ENCODE data around the gene LCE2C.
"Not testable (repeated sequence)": the region's sequence is repeated elsewhere in the genome, so short reads cannot be mapped to it uniquely, and the experiment has no call there.

Gene LCE2C, protein sequence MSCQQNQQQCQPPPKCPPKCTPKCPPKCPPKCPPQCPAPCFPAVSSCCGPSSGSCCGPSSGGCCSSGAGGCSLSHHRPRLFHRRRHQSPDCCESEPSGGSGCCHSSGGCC

DNA sequence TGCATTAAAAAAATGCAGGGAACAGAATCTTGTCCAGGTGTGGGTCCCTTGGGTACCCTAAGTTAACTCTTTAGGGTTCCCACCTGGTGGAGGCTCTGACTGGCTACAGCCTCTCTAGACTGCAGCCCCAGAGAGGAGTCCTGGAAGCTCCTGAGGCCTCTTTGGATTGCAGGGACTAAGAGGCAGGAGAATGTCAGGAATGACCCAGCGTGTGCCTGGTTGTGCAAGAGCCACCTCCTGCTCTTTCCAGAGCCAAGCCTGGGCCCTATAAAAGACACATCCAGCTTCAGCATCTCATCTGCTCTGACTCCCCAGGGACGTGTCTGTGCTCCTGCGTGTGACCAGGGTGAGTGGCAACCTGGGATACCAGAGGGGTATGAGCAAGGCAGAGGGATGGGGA is at the start of gene LCE2C:
TSS of gene LCE2C (plus strand) at position 297 of the 400 bp plus-strand sequence. CDS start 737 bp downstream, outside the sequence.
- DNase-seq: not testable (repeated sequence)

DNA sequence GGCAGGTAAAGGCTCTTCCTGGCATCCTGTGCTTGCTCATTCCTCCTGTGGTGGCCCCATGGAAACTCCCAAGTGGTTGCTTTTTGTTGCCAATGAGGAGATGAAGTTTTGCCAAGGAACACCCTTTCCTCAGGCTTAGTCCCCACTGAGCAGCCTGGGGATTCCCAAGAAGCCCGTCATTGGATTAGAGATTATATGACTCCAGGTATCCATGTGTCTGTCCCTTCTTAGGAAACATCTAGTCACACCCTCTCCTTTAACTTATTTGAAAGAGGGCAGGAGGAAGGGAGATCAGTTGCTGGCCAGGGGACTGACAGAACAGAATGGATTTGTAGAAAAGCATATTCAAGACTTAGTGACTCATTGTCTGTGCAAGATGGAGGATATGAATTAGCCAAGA is 48.3 kb upstream of the LCE2C start:
- no peak for DNase-seq

DNA sequence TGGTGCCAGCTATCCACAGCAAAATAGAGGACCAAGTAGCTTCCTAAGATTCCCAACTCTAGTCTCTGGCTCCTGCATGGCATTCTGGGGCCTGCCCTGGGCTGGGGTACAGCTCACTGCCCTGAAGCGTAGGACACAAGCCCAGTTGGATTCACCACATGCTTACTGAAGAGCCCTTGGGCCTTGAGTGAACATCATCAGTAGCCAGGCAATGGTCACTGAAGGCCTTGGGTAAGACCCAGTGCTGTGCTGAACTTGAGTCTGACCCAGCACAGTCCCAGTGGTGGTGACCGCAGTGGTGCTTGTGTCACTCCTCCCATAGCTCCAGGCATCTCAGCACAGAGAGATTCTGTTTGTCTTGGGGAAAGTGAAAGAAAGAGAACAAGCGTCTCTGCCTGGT is 44.5 kb upstream of the LCE2C start:
- no peak for DNase-seq

DNA sequence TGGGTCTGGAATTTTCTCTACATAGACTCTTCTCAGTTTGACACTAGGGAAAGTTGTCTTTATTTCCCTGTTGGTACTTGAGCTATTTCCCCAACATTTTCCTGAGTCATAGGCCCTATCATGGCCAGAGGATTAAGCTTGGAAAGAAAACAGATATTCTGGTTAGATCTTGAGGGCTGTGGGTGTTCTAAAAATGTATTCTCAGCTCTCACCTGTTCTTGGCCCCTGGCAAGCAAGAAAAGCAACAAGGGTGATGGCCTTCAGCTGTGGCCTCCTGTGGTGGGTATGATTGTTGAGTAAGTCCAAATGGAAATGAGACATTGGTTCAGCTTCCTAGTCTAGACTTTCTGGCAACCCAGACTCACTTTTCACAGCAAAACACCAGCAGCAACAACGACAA is 34.7 kb upstream of the LCE2C start:
- DNase-seq: no peak

DNA sequence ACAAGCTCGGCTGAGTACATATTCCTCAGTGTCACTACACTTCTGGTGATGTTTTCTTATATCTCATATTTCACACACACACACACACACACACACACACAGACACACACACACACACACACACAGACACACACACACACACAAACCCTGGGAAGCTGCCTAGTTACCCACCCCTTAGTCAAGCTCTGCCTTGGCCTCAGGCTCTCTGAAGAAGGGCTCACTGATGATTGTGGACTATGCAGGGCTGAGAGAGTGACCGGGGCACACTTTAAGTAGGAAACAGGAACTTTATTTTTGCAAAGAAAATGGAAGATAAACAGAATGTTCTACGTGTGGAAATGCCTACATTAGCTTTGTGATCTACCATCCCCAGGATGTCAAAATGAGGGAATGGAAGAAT is 31.1 kb upstream of the LCE2C start:
- no peak for DNase-seq

DNA sequence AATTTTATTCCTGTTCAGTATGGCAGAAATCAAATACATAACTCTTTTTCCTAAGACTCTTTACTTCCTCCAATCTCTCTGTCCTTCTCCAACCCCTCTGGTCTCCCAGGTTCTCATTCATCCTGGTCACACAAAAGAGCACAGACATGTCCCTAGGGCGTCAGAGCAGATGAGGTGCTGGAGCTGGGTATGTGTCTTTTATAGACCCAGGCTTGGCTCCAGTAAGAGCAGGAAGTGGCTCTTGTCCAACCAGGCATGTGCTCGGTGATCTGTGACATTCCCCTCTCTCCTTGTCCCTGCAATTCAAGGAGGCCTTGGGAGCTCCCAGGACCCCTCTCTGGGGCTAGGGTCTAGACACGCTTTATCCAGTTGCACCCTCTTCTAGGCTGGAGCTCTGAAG is 29.9 kb upstream of the LCE2C start:
- no peak for DNase-seq

DNA sequence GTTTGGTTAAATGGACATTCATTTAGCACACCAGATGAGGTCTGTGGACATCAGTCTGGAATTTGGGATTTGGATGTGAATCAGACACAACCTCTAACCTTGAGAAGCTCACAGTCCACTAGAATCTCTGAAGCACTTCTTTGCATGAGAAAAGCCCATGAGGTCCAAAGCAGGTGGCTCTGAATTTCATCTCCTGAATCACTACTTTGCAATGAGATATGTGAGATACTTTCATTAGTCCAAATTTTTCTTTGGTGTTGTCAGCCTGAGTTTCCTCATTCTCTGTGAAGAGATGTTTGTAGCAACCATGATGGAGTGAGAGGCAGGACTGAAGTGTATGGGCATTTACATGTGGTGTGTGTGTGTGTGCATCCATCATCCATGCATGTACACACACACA is 28.4 kb upstream of the LCE2C start:
- DNase-seq: no peak

DNA sequence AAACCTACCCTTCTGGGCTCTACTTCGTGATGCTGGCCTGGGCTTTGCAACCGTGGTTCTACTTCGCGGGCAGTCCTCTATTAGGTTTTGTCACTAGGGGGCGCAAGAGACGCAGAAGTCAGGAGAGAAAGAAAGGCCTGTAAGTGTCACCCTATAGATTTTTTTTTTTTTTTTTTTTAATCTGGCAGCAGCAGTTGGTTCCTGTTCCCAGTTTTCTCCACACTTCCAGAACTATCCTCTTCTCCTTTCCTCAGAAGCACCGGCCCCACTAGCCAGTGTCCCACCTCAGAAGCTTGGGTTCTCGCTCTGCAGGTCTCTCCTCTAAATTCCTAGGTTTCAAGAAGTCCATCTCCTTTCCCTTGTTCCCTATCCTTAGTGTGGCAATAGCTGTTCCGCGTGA is 21.0 kb upstream of the LCE2C start:
- DNase-seq: peak; percentile 70

DNA sequence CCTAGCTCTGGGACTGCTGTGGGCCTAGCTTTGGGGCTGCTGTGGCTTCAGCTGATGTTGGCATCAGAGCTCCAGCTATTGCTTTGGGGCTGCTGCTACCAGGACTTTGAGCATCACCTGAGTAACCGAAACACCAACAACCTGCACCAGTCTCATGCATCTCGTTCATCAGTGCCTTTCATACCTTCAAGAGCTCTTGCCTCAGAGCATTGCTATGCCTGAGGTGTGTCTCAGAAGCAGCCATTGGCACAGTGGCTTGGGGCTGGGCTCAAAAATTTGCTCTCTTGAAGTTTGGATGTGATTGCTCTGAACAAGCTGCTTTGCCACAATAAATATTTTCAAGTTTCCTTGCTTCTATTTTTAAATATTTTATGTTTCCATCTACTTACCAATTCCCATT is 18.6 kb upstream of the LCE2C start:
- no peak for DNase-seq

DNA sequence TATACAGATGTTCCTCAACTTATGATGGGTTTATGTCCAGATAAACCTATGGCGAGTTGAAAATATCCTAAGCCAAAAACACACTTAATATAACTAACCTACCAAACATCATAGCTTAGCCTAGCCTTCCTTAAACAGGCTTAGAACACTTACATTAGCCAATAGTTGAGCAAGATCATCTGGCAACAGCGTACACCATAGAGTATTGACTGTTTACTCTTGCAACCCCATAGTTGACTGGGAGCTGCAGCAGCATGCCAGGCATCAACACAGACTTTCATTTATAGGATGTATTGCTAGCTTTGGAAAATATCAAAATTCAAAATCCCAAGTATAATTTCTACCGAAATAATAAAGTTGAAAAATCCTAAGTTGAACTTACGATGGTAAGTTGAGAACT is 17.4 kb upstream of the LCE2C start:
- DNase-seq: no peak

DNA sequence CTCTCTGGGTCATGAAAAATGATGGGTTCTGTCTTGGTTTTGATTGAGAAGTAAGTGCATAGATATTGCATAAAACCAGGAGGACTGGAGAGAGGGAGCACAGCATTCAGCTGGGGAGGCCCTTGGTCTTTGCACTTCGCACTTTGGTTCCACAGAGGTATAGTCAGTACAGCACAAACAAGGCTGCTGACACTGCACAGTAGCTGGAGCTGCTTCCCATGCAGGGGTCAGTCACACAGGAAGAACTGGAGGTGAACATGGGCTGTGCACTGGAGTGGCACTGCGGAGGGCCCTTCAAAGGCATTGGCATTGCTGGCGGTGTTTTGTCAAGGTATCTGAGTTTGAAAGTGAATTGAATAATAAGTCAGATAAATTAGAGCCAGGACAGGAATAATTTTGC is 16.4 kb upstream of the LCE2C start:
- no peak for DNase-seq

DNA sequence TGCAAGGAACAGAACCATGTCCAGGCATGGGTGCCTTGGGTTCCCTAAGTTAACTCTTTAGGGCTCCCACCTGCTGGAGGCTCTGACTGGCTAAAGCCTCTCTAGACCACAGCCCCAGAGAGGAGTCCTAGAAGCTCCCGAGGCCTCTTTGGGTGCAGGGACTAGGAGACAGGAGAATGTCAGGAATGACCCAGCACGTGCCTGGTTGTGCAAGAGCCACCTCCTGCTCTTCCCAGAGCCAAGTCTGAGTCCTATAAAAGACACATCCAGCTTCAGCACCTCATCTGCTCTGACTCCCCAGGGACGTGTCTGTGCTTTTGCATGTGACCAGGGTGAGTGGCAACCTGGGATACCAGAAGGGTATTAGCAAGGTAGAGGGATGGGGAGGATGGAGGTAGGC is 12.0 kb upstream of the LCE2C start, which contains the start of gene LCE2D:
TSS of gene LCE2D (plus strand) at position 283 of the 400 bp plus-strand sequence. CDS start 726 bp downstream, outside the sequence.
- DNase-seq: no peak

DNA sequence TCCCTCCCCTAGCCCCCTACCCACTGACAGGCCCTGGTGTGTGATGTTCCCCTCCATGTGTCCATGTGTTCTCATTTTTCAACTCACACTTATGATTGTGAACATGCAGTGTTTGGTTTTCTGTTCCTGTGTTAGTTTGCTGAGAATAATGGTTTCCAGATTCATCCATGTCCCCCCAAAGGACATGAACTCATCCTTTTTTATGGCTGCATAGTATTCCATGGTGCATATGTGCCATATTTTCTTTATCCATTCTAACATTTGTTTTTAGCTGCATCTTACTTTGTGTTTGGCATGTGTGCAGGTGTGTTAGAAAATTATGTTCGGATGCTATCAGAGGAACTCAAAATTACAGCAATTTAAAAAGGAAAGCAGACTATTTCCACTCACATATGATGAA is 8.9 kb upstream of the LCE2C start:
- DNase-seq: not testable (repeated sequence)

DNA sequence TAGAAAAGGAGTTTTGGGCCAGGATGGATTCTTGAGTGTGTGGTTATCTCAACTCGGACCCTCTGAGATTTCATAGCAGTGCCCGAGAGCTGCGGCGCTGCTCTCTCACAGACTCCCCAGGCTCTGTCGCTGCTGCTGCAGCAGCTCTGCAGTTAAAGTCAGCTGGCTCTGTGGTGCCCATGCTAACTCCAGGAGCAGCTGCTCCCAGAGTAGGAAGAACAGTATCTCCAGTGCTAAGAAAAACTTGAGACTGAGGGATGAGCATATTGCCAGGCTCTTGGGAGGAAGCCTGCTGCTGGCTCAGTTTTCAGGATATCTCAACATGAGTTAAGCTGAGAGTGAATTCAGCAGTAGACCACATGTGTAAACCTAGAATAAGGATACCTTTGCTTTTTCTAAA is 7.4 kb upstream of the LCE2C start:
- DNase-seq: no peak

DNA sequence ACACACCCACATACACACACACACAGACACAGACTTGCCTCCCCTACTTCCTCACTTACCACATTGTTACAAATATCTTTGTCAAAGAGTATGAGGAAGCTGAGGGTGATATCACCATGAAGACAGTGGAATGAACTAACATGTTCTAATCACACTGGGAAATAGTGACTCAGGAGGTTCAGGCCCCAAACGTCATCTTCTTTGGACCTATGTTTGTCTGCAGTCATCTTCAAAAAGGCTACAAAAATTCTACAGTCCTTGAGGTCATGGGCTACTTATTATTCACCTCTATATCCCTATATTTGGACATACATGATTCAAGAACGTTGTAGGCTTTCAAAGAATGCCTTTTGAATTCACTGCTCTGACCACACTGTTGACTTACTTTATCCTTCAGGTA is 2.1 kb upstream of the LCE2C start:
- DNase-seq: no peak

DNA sequence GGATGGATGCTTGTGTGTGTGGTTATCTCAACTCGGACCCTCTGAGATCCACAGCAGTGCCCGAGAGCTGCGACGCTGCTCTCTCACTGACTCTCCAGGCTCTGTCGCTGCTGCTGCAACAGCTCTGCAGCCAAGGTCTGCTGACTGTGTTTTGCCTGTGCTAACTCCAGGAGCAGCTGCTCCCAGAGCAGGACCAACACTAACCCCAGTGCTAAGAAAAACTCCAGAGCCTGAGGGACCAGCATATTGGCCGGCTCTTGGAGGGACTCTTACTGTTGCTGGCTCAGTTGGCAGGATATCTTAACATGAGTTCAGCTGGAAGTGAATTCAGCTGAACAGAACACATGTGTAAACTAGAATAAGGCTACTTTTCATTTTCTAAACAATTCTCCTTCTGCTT is 4.4 kb downstream of the LCE2C start:
- no peak for DNase-seq

DNA sequence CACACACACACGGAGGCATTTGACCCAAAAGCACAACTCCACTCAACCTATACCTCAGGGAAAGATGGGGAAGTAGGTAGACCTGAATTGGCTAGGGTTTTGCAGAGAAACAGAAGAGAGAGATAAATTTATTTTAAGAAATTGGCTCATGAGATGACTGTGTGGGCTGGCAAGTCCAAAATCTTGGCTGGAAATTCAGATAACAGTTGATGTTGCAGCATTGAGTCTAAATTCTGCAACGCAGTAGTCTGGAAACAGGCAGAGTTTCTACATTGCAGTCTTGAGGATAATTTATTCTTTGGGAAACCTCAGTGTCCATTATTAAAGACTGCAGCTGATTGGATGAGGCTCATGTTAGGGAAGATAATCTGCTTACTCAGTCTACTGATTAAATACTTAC is 6.5 kb downstream of the LCE2C start:
- no peak for DNase-seq

DNA sequence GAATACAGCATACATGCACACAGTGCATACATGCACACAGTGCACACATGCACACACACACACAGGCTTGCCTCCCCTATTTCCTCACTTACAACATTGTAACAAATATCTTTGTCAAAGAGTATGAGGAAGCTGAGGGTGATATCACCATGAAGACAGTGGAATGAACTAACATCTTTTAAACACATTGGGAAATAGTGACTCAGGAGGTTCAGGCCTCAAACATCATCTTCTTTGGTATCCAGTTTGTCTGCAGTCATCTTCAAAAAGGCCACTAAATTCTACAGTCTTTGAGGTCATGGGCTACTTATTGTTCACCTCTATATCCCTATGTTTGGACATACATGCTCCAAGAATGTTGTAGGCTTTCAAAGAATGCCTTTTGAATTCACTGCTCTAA is 8.8 kb downstream of the LCE2C start:
- DNase-seq: no peak

DNA sequence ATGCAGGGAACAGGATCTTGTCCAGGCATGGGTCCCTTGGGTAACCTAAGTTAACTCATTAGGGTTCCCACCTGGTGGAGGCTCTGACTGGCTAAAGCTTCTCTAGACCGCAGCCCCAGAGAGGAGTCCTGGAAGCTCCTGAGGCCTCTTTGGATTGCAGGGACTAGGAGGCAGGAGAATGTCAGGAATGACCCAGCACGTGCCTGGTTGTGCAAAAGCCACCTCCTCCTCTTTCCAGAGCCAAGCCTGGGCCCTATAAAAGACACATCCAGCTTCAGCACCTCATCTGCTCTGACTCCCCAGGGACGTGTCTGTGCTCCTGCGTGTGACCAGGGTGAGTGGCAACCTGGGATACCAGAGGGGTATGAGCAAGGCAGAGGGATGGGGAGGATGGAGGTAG is 10.7 kb downstream of the LCE2C start, which contains the start of gene LCE2B:
TSS of gene LCE2B (plus strand) at position 301 of the 400 bp plus-strand sequence. CDS start 721 bp downstream, outside the sequence.
- not testable (repeated sequence) for DNase-seq

DNA sequence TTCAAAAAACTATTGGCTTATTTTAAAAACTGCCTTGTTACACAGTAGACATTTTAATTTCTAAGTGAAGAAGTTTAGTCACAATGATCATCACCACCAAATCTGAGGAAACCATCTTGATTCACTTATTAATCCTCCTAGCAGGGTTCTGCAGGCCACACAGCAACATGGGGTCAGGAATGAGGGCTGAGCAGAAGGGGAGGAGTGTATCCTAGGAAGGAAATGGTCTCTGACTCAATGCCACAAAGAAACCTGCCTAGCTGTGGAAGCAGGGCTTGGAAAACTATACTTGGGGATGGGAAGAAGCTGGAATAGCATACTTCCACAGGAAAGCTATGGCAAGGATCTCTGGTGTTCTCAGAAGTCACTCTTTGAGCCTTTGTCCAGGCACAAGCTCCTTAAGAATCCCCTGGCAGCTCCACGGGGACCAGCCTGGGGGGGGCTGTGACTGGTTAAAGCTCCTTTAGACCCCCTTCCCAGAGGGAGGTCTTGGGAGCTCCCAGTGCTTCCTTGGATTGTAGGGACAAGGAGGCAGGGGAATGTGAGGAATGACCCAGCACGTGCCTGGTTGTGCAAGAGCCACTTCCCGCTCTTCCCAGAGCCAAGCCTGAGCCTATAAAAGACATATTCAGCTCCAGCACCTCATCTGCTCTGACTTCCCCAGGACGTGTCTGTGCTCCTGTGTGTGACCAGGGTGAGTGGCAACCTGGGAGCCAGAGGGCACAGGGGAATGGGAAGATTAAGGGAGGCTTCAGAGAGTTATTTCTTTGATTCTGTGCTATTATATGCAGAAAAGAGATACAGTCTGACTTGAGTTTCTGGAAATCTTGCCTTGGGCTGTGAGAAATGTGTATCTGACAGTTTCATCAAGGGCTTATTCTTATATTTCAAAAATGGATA is 22.9 kb downstream of the LCE2C start, which contains the start of gene LCE2A:
TSS of gene LCE2A (plus strand) at position 645 of the 900 bp plus-strand sequence. CDS start 557 bp downstream, outside the sequence.
- no peak for DNase-seq

DNA sequence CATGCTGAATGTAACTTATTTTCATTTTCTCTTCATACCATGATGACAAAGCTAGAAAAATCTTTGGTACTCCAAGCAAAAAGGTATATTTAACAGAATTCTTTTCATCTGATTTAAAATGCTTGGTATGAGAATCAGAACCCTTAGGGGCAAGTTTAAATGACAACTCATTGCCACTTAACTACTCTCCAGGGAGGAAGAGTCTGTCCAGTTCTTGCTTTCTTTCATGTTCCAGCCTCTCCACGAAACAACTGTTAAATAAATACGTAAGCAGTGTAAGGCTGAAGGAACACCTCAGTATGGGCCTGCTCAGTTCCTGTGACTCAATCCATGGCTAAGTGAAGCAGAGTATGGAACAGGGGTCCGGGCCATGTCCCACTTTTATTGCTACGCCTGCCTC is 24.7 kb downstream of the LCE2C start:
- DNase-seq: no peak

DNA sequence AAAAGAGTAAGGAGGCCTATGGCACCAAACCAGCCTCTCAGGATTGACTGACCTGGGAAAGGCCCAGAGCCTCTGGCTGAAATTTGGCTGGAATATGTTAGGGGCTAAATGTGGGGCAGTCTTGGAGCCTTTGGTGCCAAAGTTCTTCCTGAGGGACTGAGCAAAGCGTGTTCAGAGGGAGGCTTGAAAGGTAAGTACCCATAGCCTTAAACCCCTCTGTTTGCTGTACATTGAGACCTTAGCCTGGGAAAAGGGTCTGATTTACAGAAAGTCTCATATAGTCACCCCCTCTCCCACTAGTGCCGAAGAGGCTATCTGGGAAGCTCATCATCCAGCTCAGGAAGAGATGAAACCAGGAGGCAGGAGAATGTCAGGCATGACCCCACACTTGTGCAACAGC is 32.8 kb downstream of the LCE2C start, which contains the start of gene LCE4A:
TSS of gene LCE4A (plus strand) at position 301 of the 400 bp plus-strand sequence. CDS start 916 bp downstream, outside the sequence.
- no peak for DNase-seq

DNA sequence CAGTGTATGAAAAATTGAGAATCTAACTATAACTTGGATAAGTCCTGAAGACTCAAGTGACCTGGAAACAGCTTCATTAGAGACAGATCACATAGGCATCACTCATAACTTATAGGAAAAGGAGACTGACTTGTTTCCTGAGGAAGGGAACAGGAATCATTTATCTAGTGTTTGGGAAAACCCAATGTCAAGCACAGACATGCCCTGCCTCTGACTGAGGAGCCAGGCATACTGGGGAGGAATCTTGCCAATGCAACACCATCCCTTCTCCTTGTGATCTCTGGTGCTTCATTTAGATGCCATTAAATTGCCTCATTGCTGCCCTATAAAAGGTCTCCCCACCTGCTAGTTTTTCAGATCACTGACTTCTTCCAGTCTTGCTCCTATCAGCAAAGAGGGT is 43.2 kb downstream of the LCE2C start:
- DNase-seq: no peak

DNA sequence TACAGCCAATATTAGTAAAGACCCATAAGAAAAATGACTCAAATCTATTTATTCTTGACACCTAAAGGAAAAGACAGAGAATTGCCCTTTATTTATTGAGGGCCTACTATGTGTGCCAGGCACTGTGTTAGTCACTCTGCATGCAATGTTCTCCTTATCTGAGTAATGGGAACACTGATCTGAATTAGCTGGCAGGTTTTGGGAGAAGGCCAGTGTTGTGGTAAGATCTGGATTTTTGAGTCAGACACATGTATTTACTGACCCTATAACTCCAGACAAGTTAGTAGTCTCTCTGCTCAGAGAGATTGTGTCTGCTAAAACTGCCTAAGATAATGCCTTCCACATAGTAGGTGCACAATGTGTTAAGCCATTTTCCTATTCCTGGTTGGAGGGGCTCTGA is 50.2 kb downstream of the LCE2C start:
- DNase-seq: no peak
